HG03025 (cell line): Measurements from ENCODE around the gene AP1M2.
"Not testable (repeated sequence)": the region's sequence is repeated elsewhere in the genome, so short reads cannot be mapped to it uniquely, and the experiment has no call there.

ENCODE experiments used
- ATAC-seq: cut with Tn5 transposase; IDR thresholded peaks from one replicate; pipeline ENCODE4 v1.9.1; 2021; ENCODE audit warnings: mild to moderate bottlenecking, moderate library complexity; ENCODE audit not compliant: unreplicated experiment, low FRiP score

Gene AP1M2

DNA sequence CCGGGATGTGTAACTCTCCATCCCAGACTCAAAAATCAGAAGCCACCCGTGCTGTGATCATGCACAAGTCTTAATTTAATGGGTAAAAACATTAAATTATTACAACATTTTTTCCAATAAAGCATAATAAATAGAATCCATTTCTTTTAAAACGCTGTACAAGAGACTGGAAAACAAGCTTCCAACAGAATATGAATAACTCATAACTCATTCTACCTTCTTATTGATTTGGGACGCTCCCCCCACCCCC lies 20.8 kb downstream of the AP1M2 start:
- no peak for ATAC-seq

DNA sequence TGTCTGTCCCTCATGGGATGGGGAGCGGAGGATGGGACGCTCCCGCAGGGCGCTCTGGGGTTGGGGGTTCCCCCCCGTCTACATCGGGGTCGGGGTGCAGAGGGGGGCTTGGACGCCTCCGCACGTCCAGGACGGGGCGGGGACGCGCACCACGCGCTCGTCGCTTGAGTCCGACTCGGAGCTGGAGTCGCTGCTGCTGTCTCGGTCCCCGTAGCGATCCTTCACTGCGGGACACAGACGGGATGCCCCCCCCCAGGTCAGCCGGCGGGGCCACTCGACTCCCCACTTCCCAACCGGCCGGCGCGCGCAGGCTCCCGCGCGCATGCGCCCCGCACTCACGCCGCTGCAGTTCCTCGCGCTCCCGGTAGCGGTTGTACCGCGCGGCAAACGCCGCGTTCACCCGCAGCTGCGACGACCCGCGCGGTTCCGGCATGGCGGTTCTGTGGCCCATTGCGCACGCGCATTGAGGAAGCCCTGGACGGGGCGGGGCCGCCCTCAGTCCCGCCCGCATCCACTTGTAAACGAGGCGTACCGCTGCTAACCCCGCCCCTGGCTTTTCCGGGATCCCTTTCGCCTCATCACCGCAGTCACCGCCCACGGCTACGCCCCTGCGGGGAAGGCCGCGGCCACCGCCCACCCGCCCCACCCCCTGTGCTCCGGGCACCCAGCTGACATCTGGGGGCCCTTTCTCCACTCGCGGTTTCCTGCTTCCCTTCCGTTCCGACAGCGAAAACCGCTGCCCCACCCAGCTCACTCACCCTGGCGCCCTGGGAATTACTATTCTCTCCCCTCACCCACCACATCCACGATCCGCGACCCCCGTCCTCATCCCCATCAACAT lies 21.3 kb downstream of the AP1M2 start, which contains the start of gene KRI1:
Gene KRI1 (minus strand): TSS at position 444 of the 841 bp plus-strand sequence. CDS start 11 bp downstream, at position 433.
- ATAC-seq: peak; percentile 42

DNA sequence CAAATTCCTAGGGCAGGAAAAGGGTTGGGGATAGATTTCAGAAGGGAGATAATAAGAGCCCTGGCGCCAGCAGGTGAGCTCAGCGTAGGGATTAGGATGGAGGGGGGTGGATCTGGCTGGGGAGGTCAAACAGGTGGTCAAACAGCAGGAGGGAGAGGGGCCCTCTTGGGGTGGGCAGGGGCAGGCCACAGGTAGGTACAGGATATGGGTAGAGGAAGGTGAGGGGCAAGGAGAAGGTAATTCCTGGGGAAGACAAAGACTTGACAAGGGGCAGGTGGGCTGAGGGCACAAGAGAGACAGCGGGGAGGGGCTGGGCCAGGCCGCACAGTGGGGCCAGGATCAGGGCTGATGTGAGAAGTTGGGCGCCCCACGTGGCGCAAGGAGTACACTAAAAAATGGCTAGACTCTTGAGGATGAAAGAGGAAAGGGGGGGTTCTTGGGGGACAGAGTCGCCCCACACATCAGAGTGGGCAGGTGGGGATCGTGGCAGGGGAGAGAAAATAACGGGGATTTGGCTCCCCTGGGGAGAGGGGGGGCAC lies 22.0 kb downstream of the AP1M2 start:
- ATAC-seq: no peak

DNA sequence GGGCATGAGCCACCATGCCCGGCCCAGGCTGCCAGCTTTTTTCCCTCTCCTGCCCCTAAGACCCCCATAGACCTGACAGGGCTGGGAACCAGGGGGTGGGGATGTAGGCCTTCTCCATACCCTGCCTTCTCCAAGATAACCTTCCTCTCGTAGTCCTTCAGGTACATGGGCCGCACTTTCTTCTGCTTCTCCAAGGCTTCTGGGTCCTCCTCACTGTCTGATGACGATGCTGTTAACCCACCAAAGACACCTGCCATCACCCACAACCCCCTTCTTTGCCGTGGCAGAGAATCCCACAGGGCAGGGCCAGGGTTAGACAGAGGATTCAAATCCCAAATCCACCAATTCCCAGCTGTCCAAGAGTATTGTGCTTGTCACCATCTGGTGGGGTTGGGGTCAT lies 24.5 kb downstream of the AP1M2 start:
- no peak for ATAC-seq

DNA sequence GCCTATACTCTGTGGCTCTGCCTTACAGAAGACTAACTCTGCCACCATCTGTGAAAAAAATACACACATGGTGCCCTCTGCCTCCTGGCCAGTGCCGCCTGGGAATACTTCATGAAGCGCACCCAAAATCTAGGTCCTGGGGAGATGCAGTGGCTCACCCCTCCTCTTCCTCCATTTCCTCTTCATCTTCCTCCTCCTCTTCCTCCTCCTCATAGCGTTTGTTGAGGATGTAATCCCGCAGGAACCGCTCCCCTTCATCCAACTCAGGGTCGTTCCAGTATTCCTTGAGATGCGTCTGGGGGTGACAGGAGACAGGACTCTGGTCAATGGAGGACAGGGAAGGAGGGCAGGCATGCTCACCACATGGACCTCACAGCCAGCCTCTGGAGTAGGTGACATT lies 27.0 kb downstream of the AP1M2 start:
- ATAC-seq: no peak

DNA sequence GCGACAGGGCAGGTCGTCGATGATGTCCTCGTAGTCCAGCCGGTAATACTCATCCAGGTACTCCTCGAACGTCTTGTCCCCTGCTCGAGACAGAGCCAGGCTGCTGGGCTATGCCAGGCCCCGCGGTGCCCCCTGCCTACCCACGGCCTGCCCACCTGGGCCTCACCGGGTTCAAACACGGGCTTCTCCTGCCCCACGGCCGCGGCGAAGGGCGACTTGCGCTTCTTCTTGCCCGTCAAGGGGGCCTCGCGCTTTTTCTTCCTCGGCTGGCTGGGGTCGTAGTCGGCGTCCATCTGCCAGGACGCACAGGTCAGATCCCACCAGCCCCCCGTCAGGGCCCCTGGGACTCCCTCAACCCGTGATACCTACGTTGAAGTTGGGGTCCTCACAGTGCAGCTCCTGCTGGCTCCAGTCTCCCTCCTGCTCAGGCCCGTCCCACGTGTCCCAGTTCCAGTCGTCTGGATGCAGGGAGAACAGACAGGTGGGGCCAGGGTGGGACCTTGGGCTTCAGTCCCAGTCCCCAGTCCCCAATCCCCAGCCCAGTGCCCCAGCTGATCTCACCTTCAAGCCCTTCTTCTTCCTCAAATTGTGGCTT lies 29.4 kb downstream of the AP1M2 start:
- ATAC-seq: no peak

DNA sequence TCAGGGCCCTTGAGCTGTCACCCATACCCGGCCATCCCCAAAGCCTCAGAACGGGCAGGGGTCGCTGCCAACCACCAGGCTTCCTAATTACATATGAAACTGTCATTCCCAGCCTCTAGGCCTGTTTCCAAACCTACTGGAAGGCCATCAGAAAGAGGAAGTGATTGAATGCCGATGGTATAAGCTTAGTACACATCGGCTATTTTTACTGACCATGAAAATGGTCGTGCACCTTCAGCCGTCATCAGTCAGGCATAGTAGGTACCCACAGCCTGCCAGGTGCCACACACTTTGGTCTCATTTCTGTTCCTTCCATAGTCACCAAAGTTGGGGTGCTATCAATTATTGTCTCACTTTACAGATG lies 31.5 kb downstream of the AP1M2 start:
- no peak for ATAC-seq

DNA sequence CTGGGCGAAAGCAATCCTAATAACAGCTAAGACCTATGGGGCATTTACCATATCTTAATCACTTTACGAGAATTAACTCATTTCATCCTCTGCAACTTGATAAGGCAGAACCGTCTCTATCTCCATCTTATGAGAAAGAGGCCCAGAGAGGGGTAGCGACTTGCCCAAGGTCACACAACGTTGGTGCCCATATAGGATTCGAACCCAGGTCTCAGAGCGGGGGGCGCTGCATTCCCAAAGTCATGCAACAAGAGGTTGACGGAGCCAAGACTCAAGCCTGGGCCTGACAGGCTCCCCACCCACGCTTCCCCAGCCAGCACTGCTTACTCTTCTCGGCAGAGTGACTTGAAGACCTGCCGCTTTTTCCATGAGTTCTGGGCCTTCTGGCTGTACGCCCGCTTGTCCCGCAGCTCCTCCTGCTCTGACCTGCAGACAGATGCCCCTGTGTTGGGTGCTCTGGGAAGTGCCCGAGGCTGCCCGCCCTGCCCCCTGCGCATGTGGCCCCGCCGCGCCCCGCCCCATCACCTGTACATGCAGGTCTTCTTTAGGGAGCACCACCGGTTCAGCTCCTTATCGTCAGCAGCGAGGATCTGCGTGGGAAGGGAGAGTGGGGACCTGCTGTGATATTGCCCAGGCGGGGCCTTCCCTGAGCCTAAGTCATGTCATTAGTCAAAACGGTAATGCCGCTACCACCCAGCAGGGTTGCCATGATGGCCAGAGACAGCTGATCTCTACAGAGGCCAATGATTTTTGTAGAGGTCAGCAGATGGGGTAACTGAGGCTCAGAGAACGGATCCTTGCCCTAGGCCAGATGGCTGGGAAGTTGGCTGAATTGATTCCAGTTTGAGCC lies 32.1 kb downstream of the AP1M2 start:
- ATAC-seq: no peak

DNA sequence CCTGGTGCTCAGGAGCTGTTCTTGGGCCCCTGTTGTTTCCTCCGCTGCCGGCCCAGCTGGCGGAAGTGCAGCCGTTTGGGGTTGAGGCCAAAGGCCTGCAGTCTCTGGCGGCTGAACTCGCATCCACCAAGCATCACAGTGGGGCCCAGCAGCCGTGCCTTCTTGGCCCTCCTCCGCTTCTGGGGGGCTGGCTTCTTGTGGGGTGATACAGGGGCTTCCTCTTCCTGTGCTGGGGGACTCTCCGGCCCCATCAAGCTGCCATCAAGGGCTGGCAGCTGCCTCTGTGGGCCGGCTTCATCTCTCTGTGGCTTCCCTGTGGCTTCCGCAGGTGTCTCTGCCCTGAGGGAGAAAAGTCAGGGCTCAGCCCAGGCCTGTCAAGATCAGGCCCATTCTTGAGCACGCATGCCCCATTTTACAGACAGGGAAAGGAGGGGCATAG lies 33.1 kb downstream of the AP1M2 start:
- ATAC-seq: no peak

DNA sequence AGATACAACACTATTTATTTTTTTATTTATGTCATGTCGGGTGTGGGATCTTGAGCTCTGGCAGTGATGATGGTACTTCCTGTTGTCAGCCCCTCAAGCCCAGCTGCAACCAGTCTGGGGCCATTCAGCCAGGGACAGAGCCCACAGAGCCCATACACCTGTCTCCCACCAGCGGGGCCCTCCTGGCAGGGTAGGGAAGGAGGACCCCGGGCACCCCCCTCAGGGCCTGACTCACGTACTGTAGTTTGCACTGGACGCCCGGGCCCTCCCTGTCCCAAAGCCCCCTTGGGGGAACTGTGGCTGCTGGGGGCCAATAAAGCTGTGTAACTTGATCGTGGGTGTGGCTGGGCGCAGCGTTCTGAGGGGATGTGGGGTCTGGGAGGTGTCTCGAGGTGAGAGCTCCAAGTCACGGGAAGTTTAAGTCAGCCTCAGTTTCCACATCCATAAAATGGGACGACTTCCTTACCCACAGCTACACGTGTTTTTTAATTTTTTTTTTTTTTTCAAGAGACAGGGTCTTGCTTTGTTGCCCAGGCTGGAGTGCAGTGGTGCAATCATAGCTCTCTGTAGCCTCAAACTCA lies 33.9 kb downstream of the AP1M2 start:
- ATAC-seq: no peak

DNA sequence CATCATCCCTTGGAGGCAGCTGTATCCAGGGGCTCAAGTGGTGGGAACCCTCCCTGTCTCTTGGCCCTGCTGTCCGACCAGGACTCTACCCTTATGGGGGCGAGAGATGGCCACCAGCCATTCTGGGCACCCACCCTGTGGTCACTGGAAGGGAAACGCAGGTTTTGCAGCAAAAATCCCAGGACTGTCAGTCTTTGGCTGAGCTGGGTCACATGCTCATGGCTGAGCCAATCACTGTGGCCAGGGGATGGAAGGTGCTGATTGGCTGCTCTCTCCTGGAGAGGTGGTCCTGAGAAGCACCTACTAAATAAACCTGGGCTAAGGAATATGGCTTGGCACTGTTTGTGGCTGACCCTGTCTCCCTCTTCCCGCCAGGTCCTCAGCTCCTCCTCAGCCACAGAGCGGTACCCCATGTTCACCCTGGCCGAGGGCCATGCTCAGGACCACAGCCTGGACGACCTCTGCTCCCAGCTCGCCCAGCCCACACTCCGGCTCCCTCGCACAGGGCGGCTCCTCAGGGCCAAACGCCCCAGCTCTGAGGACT lies 34.5 kb downstream of the AP1M2 start:
- no peak for ATAC-seq

DNA sequence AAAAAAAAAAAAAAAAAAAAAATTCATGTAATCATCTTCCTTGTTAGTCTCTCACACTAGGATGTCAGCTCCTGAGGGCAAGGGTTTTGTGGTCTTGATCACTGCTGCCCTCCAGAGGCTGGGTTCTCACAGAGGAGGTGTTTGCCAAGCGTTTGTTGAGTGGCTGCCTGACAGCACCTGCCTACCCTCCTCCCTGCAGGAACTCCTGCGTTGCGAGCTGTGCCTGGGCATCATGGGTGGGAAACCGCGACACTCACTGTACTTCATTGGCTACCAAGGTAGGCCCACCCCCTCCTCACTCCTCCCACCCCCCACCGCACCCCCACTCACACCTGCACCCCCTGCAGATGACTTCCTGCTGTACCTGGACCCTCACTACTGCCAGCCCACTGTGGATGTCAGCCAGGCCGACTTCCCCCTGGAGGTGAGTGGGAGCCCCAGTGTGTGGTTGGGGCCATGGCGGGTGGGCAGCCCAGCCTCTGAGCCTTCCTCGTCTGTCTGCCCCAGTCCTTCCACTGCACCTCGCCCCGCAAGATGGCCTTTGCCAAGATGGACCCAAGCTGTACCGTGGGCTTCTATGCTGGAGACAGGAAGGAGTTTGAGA lies 35.3 kb downstream of the AP1M2 start:
- no peak for ATAC-seq

DNA sequence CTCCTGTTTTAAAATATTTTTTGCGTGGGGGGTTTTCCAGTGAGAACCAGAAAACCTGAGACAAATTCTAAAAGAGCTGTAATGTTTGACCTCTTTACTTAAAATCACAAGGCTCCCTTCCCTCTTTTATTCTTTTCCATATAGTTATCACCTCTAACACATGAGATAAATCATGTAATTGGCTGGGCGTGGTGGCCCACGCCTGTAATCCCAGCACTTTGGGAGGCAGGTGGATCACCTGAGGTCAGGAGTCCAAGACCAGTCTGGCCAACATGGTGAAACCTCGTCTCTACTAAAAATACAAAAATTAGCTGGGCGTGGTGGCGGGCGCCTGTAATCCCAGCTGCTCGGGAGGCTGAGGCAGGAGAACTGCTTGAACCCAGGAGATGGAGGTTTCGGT lies 36.1 kb downstream of the AP1M2 start:
- ATAC-seq: not testable (repeated sequence)

DNA sequence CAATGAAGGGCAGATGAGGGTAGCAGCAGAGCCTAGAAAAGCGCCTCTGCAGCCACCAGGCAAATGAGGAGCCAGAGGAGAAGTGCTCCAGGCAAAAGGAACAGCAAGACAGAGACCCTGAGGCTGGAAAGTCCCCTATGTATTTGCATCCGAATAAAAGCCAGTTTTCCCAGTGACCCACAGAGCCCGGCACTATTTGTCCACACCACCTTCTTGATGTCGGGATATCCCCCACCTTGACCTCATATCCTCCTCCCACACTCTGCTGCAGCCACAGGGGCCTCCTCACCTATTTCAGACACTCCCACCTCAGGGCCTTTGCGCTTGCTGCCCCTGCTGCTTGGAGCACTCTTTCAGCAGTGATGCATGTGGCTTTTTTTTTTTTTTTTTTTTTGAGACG lies 36.8 kb downstream of the AP1M2 start:
- no peak for ATAC-seq

DNA sequence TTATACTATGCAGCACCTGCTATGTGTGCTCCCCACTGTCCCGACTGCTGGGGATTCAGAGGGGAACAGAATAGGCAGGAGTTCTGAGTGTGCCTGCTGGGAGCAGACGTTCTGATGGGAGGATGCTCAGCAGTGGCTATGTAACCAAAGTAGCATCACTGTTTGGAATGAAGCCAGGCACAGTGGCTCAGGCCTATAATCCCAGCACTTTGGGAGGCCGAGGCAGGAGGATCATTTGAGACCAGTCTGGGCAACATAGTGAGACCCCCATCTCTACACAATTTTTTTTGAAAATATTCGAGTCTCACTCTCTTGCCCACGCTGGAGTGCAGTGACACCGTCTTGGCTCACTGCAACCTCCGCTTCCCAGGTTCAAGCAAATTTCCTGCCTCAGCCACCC lies 37.4 kb downstream of the AP1M2 start:
- ATAC-seq: no peak

DNA sequence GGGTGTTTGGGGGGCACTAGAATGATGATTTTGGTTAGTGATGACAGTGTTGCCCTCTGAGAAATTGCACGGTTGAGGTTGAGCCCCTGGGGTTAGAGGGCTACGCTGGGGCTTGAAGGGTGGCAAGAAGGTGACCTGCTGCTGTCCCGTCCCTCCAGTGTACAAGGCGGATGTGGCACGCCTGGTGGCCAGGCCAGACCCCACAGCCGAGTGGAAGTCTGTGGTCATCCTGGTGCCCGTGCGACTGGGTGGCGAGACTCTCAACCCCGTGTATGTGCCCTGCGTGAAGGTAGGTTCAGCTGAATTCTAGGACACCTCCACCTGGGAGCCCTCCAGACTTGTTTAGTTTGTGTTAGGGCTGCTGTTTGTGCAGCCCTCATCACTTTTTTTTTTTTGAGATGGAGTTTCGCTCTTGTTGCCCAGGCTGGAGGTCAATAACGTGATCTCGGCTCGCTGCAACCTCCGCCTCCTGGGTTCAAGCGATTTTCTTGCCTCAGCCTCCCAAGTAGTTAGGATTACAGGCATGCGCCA lies 38.3 kb downstream of the AP1M2 start:
- ATAC-seq: no peak

DNA sequence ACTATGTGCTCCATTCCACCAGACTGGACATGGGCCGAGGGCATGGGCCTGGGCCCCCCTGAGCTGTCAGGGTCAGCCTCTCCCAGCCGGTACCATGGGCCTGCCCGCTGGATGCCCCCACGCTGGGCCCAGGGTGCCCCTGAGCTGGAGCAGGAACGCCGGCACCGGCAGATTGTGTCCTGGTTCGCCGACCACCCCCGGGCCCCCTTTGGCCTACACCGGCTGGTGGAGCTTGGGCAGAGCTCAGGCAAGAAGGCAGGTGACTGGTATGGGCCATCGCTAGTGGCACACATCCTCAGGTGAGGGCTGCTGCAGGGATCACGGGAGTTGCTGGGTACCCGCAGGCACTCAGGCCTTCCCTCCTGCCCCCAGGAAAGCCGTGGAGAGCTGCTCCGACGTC lies 40.3 kb downstream of the AP1M2 start:
- no peak for ATAC-seq

DNA sequence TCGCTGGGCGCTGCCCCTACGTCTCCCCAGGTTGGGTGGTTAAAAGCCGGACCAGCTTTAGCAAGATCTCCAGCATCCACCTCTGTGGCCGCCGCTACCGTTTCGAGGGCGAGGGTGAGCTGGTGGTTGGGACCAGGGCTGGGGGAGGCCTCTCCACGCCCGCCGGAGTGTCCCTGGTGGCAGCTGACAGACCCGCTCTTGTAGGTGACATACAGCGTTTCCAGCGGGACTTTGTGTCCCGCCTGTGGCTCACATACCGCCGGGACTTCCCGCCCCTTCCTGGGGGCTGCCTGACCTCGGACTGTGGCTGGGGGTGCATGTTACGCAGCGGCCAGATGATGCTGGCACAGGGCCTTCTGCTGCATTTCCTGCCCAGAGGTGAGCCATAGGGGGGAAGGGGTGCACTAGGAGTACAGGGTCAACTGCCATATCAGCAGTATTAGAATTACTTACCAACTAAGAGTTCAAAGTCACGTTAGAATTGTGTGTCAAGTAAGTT lies 42.3 kb downstream of the AP1M2 start:
- no peak for ATAC-seq

DNA sequence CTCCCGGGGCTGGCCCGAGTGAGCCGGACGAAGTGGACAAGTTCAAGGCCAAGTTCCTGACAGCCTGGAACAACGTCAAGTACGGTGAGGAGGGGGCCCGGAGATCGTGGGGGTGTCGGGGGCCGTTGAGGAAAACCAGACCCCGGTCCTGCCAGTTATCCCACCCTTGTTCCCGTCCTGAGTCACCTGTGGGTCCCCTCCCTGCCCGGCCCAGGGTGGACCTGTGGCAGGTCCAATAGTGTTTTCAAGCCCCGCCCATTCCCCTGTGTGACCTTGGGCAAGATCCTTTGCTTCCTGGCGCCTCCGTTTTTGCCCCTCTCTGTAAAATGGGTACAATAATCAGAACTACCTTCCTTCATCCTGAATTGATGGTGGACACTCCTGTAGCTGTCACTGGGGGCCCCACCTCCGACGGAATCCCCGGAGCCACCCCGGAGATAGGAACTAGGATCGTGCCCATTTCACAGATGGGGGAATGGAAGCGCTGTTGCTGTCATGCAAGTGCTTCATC lies 42.8 kb downstream of the AP1M2 start:
- peak; percentile 28 for ATAC-seq
